SW 1271 (cell line): ENCODE results near the gene APOOL.
"Not testable (repeated sequence)": the region's sequence is repeated elsewhere in the genome, so short reads cannot be mapped to it uniquely, and the experiment has no call there.

Experiments used
- DNase-seq, 2 experiments: peaks; one replicate each; lab custom pipeline; 2025; lab: John Stamatoyannopoulos, UW

The APOOL gene, protein sequence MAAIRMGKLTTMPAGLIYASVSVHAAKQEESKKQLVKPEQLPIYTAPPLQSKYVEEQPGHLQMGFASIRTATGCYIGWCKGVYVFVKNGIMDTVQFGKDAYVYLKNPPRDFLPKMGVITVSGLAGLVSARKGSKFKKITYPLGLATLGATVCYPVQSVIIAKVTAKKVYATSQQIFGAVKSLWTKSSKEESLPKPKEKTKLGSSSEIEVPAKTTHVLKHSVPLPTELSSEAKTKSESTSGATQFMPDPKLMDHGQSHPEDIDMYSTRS

DNA sequence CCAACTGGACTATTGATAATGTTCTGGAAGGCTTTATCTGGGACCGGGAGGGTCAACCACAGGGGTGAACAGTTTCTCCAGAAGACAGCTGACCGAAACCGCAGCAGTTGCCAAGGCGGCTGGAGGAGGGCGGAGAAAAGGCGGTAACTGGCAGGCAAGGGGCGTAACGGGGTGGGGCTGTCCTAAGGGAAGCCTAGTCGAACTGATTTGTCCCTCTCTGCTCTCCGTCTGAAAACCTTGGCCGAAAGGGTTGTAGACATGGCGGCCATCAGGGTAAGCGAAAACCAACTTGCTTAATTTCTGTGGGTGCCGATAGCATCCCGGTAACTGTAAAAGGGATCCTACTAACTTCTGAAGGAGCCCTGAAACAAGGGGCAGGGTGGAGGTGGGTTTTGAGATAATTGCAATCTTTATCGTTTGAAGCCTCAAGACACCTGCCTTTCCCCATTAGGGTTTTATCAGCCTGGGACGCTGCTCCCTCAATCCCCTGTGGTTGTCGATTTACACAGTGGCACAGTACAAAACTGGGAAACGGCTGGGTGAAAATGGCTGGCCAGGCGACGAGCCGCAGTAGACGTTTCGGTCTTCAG is at the start of gene APOOL:
TSS of gene APOOL (plus strand) at position 223 of the 590 bp plus-strand sequence. CDS start at position 259, 36 bp downstream.
- peak; percentile 13 to 63 for DNase-seq

DNA sequence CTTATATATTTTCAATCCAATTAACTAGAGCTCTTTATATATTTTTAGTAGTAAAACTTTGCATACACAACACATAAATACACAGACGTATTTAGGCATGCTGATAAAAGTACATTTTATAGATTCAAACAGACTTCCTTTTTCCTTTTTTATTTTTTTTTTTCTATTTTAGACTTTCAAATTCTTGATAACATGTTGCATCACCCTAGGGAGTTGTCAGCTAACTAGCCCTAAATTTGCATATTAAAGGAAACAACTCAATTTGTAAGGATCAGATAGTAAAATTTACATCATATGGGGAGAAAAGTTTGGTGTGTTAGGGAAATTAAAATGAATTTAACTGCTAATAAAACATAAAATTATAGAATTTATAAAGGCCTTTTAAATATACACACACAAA is 47.4 kb upstream of the APOOL start:
- DNase-seq: no peak

DNA sequence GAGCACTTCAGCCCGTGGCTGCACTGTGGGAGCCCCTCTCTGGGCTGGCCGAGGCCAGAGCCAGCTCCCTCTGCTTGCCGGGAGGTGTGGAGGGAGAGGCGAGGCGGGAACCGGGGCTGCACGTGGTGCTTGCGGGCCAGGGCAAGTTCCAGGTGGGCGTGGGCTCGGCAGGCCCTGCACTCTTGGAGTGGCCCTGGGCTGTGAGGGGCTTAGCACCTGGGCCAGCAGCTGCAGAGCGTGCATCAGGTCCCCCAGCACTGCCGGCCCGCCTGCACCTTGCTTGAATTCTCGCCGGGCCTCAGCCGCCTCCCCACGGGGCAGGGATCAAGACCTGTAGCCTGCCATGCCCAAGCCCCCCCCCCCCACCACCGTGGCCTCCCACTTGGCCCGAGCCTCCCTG is 28.9 kb upstream of the APOOL start:
- DNase-seq: no peak

DNA sequence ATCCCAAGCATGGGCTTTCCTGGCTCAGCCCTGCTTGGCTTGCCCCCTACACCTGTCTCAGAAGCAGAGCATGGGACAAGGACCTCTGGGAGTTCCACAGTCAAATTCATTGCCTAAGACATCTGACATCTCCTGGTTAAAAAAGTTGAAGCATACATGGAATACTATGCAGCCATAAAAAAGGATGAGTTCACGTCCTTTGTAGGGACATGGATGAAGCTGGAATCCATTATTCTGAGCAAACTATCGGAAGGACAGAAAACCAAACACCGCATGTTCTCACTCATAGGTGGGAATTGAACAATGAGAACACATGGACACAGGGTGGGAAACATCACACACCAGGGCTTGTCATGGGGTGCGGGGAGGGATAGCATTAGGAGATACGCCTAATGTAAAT is 11.9 kb upstream of the APOOL start:
- not testable (repeated sequence) for DNase-seq

DNA sequence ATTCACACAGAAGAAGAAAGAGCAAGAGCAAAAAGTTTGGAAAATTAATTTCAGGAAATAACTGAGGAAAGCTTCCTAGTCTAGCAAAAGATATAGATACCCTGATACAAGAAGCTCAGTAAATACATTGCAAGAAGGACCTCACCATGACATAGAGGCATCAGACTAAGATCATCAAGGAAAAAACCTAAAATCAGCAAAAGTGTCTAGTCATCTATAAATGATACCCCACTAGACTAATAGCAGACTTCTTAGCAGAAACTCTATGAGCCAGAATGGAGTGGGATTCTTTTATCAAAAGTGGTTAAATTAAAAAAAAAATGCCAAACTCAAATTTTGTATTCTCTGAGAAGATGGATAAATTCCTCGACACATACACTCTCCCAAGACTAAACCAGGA is 10.5 kb upstream of the APOOL start:
- no peak for DNase-seq

DNA sequence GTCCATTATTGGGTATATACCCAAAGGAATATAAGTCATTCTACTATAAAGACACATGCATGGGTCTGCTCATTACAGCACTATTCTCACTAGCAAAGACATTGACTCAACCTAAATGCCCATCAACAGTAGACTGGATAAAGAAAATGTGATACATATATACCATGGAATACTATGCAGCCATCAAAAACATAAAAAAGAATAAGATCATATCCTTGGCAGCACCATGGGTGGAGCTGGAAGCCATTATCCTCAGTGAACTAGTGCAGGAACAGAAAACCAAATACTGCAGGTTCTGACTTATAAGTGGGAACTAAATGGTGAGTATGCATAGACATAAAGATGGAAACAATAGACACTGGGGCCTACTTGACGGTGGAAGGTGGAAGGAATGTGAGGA is 2.3 kb upstream of the APOOL start:
- DNase-seq: no peak

DNA sequence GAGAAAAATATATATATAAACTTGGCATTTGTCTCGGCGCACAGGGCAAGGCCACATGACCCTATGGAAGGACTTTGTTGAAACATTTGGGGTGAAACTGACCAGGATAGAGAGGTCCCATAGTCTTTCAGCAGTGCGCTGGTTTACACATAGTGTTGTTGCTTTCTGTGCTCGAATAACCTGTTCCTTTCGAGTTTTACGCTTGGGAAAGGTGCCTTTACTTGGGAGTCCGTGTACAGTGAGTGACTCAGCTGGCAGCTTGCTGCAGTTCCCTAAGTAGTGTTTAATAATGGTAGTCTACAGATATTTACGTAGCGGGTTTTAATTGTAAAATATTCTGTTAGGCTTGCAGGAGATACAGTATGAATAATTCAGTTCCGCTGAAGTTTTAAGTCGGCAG is 578 bp downstream of the APOOL start:
- DNase-seq: no peak

DNA sequence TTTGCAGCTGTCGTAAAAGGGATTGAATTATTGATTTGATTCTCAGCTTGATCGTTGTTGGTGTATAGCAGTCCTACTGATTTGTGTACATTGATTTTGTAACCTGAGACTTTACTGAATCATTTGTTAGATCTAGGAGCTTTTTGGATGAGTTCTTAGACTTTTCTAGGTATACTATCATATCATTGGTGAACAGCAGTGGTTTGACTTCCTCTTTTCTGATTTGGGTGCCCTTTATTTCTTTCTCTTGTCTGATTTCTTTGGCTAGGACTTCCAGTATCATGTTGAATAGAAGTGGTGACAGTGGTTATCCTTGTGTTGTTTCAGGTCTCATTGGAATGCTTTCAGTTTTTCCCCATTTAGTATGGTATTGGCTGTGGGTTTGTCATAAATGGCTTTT is 8.4 kb downstream of the APOOL start:
- DNase-seq: no peak

DNA sequence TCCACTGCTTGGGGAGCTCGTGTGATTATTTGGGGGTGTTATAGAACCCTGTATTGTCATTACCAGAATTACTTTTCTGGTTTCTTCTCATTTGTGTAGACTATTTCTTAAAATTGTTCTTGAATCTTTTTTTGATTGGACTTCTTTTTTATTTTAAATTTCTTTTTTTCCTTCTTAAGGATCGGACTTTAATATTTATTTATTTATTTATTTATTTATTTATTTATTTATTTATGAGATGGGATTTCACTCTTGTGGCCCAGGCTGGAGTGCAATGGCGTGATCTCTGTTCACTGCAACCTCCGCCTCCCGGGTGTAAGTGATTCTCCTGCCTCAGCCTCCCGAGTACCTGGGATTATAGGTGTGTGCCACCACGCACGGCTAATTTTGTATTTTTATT is 11.7 kb downstream of the APOOL start:
- DNase-seq: not testable (repeated sequence)

DNA sequence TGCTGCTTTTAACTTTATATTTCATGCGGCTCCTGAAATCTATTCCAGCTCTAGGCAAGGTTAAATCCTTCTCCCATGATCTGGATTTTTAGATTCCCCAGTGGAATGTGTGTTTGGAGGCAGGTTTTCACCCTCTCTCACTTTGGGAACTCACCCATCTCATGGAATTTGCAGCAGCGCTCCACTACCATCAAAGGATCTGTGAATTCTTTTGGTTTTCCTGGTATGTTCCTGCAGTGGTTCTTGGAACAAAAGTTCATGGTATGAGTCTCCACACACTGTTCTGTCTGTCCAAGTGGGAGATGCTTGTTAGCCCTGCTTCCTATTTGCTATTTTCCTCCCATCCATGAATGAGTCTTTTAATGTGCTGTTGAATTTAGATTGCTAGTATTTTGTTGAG is 14.0 kb downstream of the APOOL start:
- DNase-seq: no peak

DNA sequence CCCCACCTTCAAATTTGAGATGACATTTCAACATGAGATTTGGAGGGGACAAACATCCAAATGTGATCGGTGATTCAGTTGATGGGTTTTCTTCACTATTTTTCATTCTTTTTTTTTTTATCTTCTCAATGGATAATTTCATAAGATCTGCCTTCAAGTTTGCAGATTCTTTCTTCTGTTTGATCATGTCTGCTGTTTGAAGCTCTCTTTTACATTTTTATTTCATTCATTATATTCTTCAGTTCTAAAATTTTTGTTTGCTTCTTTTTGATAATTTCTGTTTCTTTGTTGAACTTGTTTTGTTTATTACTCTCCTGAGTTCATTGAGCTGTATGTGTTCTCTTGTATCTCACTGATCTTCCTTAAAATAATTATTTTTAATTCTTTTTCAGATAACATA is 14.8 kb downstream of the APOOL start:
- no peak for DNase-seq

DNA sequence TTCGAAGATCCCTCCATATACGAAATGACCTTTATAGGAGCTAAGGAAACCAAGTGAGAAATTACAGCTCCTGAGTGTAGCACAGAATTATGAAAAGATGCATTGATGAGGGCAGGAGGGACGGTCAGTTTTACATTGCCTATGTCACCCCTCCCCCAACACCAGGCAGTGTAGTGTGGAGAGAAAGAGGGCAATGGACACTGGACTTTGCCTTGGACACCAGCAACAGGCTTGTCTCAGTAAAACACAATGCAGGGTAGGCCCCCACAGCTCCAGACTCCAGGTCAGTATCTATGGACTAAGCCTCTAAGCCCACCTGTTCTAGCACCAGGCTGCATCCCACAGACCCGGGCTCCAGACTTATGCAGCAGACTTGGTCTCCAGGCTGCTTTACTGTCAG is 16.5 kb downstream of the APOOL start:
- DNase-seq: no peak

DNA sequence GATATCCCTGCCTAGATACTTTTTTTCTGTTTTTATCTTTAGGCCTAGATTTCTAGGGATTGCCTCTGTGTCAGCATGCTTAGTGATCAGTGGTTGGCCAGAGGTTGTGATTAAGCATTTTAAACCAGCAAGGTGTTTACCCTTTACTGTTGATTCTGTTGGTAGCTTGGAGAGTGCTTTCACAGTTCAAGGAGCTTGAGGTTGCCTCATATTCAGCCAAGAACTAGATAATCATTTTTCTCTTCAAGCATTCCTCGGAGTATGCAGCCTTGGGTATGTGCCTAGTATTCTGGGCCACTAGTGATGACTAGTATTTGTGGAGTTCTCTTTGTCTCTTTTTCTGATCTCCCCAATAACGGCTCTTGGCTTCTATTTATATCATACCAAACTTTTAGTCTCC is 20.4 kb downstream of the APOOL start:
- DNase-seq: no peak

DNA sequence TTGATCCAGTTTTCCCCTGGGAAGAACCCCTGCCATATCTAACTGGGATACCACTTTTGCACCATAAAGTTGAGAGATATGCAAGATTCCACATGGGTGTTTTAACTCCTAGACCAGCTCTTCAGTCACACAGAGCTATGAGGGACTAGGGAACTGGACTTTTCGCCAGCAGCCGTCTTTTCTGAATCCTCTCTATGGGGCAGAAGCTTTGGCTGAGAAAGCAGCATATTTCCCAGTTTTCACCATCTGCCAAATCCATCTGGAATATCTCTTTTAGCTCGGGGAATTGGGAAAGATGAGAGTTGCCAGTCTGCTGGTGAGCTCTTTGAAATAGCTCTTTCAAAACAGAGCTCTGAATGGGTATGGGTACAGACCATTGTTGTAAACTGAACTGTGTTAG is 20.9 kb downstream of the APOOL start:
- no peak for DNase-seq

DNA sequence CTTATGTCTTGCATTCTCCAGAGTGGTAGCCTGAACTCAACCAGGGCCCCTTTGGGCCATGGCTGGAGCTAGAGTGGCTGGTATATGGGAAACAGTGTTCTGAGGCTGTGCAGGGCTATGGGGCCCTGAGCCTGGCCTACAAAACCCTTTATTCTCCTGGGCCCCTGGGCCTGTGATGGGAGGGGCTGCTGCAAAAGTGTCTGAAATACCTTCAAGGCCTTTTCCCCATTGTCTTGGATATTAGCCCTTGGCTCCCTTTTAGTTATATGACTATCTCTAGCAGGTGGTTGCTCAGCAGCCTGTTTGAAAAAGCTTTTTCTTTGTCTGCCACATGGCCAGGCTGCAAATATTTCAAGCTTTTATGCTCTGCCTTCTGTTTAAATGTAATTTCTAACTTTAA is 22.5 kb downstream of the APOOL start:
- no peak for DNase-seq

DNA sequence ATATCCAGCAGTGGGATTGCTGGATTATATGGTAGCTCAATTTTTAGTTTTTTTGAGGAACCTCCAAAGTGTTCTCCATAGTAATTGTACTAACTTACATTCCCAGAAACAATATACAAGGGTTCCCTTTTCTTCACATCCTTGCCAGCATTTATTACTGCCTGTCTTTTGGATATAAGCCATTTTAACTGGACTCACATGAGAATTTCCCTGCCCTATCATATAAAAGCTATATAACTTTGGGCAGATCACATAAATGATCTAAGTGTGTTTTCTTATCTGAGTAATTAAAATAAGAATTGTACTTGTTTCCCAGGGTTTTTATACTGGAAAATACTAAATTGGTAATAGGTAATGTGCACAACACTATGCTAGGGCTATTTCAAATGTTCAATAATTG is 25.4 kb downstream of the APOOL start:
- DNase-seq: no peak

DNA sequence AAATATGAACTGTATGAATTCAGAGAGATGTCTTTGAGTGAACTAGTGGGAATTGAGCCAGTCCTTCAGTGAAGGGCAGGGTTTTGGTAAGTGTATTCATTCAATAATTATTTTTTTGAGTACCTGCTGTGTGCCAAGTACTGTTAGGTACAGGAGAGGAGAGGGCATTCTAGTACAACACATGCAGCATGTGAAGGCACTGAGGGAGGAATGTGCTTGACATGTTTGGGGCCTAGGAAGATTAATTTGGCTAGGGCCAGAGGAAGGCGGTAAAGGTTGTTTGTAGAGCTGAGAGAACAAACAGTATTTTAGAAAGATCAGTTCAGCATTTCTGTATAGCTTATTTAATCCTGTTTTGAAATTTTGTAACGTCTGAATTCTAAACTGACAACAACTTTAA is 27.8 kb downstream of the APOOL start:
- no peak for DNase-seq

DNA sequence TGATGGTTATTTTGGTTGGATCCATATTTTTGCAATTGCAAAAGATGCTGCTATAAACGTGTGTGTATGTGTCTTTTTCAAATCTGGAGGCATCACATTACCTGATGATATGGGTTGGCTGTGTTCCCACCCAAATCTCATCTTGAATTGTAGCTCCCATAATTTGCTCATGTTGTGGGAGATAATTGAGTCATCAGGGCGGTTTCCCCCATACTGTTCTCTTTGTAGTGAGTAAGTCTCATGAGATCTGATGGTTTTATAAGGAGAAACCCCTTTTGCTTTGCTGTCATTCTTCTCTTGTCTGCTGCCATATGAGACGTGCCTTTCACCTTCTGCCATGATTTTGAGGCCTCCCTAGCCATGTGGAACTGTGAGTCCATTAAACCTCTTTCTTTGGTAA is 33.4 kb downstream of the APOOL start:
- no peak for DNase-seq

DNA sequence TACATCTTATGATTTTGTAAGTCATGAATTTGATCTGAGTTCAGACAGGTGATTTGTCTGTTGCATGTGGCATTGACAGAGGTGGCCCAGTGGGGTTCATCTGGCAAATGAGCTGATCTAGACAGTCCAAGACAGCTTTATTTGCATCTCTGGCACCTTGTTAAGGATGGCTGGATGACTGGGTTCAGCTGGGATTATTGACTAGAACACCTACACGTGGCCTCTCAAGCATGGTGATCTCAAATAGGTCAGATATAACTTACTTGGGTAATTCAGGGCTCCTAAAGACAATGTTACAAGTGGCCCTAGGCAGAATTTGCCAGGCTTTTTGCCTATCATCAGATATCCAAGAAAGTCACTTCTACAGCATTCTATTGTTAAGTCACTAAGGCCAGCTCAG is 48.0 kb downstream of the APOOL start:
- DNase-seq: no peak

DNA sequence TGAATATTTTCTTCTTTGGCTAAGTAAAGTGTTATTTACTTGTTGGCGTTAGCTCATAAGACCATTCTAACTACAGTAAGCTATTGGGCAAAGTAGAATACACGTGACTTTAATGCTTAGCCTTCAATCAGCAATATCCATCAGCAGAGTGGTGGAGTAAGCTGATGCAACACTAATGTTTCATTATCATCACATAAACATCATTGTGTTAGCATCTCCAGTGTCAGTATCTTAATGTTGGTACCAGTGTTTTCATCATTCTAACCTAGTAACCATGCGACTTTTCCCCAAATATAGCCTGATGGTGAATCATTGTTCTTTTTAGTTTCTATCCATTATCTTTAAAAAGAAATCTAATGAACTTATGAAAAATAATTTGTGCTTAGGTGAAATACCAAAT is 48.5 kb downstream of the APOOL start:
- DNase-seq: no peak

DNA sequence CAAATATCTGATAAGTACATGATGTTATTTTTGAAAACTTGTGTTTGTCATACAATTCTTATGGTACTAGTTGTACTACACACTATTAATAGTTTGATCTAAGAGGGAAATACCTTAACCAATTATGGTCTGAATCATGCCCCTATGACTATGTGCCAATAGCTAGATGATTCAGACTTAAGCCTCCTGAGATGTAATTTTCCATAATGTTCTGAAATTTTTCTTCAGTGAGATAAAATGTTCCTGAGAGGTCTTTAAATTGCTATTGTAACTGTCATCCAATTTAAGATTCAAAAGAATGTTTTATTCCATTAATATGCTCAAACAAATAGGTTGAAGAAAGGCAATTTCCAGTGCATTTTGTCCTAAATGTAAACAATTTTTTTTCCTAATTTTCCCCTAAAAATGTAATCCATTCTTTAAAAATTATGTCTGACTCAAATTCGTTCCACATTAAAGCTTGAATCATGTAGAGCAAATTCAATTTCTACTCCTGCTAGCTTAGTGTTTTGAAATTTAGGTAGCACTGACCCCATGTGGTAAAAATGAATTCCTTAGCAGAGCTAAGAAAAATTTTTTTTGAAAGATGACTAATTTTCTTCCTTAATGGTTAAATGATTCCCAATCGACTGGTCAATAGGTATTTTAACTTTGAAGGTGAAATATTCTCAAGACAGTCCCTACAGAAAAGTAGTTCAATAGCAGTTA is 49.1 kb downstream of the APOOL start:
- peak in 1 of 2 experiments; percentile 27 for DNase-seq

DNA sequence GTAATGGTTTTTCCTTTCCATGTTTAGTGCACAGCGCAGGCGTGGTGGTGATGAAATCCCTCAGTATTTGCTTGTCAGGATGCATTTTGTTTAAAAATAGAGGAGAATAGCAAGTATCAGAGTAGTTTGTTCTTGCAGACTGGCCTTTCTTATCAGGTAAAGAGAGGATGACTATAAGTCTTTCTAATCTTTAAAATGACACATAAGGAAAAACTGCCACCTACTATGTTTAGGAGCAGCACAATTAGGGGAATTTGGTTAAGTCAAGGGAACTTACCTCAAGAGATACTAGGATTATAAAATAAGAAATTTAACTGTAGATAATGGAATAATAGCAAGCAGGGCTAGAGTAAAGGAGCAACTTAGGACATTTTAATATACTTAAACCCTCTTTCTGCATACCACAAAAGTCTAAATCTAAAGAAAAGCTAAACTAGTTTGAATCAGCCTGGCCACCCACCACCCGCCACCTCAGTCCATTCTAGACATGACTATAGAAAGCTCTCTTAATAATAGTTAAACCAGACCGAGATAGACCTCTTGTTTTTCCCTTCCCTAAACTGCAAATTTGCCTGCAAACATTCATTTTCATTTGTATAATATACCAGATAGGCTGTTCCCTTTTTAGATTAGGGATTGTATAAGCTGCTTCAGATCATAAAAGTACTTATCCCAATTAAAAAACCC is 62.0 kb downstream of the APOOL start:
- DNase-seq: no peak

DNA sequence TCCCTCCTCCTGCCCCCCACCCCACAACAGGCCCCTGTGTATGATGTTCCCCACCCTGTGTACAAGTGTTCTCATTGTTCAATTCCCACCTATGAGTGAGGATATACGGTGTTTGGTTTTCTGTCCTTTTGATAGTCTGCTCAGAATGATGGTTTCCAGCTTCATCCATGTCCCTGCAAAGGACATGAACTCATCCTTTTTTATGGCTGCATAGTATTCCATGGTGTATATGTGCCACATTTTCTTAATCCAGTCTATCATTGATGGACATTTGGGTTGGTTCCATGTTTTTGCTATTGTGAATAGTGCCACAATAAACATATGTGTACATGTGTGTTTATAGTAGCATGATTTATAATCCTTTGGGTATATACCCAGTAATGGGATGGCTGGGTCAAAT is 73.6 kb downstream of the APOOL start:
- DNase-seq: not testable (repeated sequence)
